PFSK-1 (cell line): ENCODE data around the gene ADAT3.

Experiments used
- POLR2AphosphoS5 ChIP-seq: IDR thresholded peaks from 2 replicates; pipeline ENCODE4 v1.6.1; 2012; ENCODE audit warnings: low read depth, mild to moderate bottlenecking, control low read depth, low read length, moderate library complexity
- TAF1 ChIP-seq: IDR thresholded peaks from 2 replicates; pipeline ENCODE4 v1.6.1; 2012; ENCODE audit warnings: low read length, control low read depth, borderline replicate concordance; ENCODE audit not compliant: insufficient read depth
- TF ChIP-seq, protein P1 (sequence below), 2 experiments: IDR thresholded peaks; 2 replicates each; pipeline versions ENCODE4 v1.6.1 to v1.8.0; 2011 to 2012; ENCODE audit warnings: low read depth in 2 of 2, low read length in 2 of 2, control low read depth in 1 of 2, inconsistent platforms in 1 of 2, mild to moderate bottlenecking in 1 of 2, moderate library complexity in 1 of 2; ENCODE audit not compliant: insufficient read depth in 1 of 2

DNA sequence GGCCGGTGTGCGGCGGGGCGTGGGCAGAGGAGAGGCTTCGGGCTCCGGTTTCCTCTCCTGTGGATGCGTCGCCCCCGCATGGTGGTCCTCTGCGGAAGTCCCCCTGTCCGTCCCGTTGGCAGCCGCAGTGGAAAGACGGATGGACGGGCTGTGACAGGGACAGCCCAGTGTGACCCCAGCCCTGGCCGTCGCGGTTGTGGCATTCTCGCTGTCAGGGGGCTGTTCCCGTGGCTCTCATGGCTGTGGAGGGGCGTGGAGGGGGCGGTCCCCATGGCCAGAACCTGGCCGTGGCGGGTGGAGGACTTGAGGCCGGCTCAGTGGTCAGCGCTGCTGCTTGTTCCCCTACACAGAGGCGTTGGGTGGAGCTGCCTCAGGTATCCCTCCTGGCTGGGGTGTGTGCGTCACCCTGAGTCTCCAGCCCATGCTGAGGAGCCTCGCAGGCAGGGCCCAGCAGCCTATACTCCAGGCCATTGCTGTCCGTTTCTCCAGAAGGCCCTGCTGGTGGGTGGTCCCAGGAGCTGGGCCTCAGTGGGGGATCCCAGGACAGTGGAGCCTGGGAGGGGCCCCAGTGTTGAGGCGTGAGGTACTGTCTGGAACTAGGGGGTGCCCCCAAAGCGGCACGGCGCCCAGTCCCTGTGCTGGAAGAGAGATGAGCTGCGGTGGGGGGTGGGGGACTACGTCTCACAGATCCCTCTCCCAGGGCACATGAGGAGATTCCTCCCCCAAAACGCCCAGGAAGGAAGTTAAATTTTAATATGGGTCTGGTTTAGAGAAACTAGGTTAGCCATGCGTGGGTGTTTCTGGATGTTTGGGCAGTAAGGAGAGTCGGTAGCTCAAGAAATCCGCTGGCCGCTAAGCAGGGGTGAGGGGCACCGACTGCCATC, 56.0 kb downstream of the ADAT3 start:
- TF ChIP-seq POLR2AphosphoS5 (no peak), TAF1 (no peak)
- TF ChIP-seq, protein P1, sequence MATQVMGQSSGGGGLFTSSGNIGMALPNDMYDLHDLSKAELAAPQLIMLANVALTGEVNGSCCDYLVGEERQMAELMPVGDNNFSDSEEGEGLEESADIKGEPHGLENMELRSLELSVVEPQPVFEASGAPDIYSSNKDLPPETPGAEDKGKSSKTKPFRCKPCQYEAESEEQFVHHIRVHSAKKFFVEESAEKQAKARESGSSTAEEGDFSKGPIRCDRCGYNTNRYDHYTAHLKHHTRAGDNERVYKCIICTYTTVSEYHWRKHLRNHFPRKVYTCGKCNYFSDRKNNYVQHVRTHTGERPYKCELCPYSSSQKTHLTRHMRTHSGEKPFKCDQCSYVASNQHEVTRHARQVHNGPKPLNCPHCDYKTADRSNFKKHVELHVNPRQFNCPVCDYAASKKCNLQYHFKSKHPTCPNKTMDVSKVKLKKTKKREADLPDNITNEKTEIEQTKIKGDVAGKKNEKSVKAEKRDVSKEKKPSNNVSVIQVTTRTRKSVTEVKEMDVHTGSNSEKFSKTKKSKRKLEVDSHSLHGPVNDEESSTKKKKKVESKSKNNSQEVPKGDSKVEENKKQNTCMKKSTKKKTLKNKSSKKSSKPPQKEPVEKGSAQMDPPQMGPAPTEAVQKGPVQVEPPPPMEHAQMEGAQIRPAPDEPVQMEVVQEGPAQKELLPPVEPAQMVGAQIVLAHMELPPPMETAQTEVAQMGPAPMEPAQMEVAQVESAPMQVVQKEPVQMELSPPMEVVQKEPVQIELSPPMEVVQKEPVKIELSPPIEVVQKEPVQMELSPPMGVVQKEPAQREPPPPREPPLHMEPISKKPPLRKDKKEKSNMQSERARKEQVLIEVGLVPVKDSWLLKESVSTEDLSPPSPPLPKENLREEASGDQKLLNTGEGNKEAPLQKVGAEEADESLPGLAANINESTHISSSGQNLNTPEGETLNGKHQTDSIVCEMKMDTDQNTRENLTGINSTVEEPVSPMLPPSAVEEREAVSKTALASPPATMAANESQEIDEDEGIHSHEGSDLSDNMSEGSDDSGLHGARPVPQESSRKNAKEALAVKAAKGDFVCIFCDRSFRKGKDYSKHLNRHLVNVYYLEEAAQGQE (IDR thresholded peaks at IDR 0.05; ENCODE audit: insufficient read depth in 1 of 2, low read depth in 2 of 2, low read length in 2 of 2), result no peak
